H1 (cell line): Measurements from ENCODE around the gene UVSSA. TPM values are rescaled to one million over a fixed set of nuclear protein-coding genes. Genes with fewer than 3 reads are reported as not detected.

Experiments
- CTCF ChIA-PET: fragments of 300-600 bp; sonication (Branson Sonifier 250); formaldehyde crosslinking; loops from one replicate; lab custom pipeline; 2021; ENCODE audit not compliant: partially characterized antibody; lab: Charles Lee
- POLR2A ChIA-PET: fragments of 300-600 bp; sonication (Branson Sonifier 250); formaldehyde crosslinking; loops from one replicate; lab custom pipeline; 2021; ENCODE audit warnings: inconsistent platforms; ENCODE audit not compliant: partially characterized antibody; lab: Charles Lee
- DNase-seq, 2 experiments: peaks; one replicate each; pipeline versions ENCODE4 v3.0.0 to v3.0.0-alpha.2; 2010 to 2022; ENCODE audit warnings: low spot score in 2 of 2, low read depth in 1 of 2, mixed read lengths in 1 of 2
- FAIRE-seq: peaks from 2 replicates; lab custom pipeline; 2011; peaks lifted over from hg19 to GRCh38; lab: Jason Lieb, UNC
- H2AFZ ChIP-seq: 2 replicates; pipeline ENCODE4 v1.8.1; 2012; ENCODE audit warnings: low read length, inconsistent platforms
- H2AK5ac ChIP-seq: 2 replicates; pipeline ENCODE4 v1.6.1; 2013; ENCODE audit warnings: low read depth, low read length
- H2BK120ac ChIP-seq: replicated peaks from 2 replicates; pipeline ENCODE3; 2013; ENCODE audit warnings: low read depth, low read length, inconsistent platforms
- H2BK12ac ChIP-seq: 2 replicates; pipeline ENCODE4 v1.6.1; 2013; ENCODE audit warnings: low read depth, low read length
- H2BK15ac ChIP-seq: 2 replicates; pipeline ENCODE4 v1.6.1; 2013; ENCODE audit warnings: low read length
- H2BK20ac ChIP-seq: 2 replicates; pipeline ENCODE4 v1.6.1; 2013; ENCODE audit warnings: low read length
- H2BK5ac ChIP-seq: 2 replicates; pipeline ENCODE4 v1.6.1; 2013; ENCODE audit warnings: low read depth, low read length
- H3K14ac ChIP-seq: 2 replicates; pipeline ENCODE4 v1.6.1; 2013; ENCODE audit warnings: inconsistent platforms; ENCODE audit not compliant: insufficient read length
- H3K18ac ChIP-seq: 2 replicates; pipeline ENCODE4 v1.6.1; 2013; ENCODE audit warnings: low read length; ENCODE audit errors: extremely low read depth
- H3K23ac ChIP-seq: 2 replicates; pipeline ENCODE4 v1.6.1; 2013; ENCODE audit warnings: inconsistent platforms; ENCODE audit not compliant: insufficient read length
- H3K23me2 ChIP-seq: 2 replicates; pipeline ENCODE4 v1.6.1; 2013; ENCODE audit warnings: low read depth, low read length
- H3K27ac ChIP-seq: 2 replicates; pipeline ENCODE4 v1.6.1; 2011; ENCODE audit warnings: low read depth, low read length, inconsistent platforms
- H3K27me3 ChIP-seq, 4 experiments: replicated peaks in 1 of 4; 1 replicate in 1 of 4; 2 replicates in 3 of 4; pipeline versions ENCODE4 v1.6.1 to v1.8.1; 2011 to 2013; ENCODE audit warnings: low read length in 3 of 4, mild to moderate bottlenecking in 3 of 4, inconsistent platforms in 2 of 4, mixed read lengths in 2 of 4, moderate library complexity in 1 of 4; ENCODE audit not compliant: control insufficient read depth in 3 of 4, insufficient read depth in 3 of 4; ENCODE audit errors: extremely low read depth in 1 of 4
- H3K36me3 ChIP-seq, 4 experiments: 2 replicates each; pipeline versions ENCODE4 v1.6.1 to v1.8.1; 2011 to 2013; ENCODE audit warnings: mild to moderate bottlenecking in 4 of 4, low read length in 3 of 4, moderate library complexity in 2 of 4, control low read depth in 1 of 4, inconsistent platforms in 1 of 4; ENCODE audit not compliant: insufficient read depth in 4 of 4, control insufficient read depth in 2 of 4
- H3K4ac ChIP-seq: replicated peaks from 2 replicates; pipeline ENCODE3; 2013; ENCODE audit warnings: low read length, low read depth, mixed read lengths, inconsistent platforms; ENCODE audit not compliant: insufficient read length
- H3K4me1 ChIP-seq, 4 experiments: replicated peaks in 1 of 4; 1 replicate in 1 of 4; 2 replicates in 3 of 4; pipeline versions ENCODE4 v1.6.1 to v1.8.1; 2011 to 2013; ENCODE audit warnings: low read length in 3 of 4, inconsistent platforms in 2 of 4, mixed read lengths in 1 of 4; ENCODE audit not compliant: insufficient read depth in 4 of 4, control insufficient read depth in 3 of 4
- H3K4me2 ChIP-seq, 2 experiments: 2 replicates each; pipeline versions ENCODE4 v1.6.1 to v1.8.1; 2011 to 2013; ENCODE audit warnings: low read depth in 2 of 2, low read length in 2 of 2, control low read depth in 1 of 2, inconsistent platforms in 1 of 2, mild to moderate bottlenecking in 1 of 2; ENCODE audit not compliant: insufficient read depth in 1 of 2
- H3K4me3 ChIP-seq, 4 experiments: fragments of 200-600, 300-600 bp in 1 of 4; sonication (generic), shearing (Covaris generic), sonication (Bioruptor Twin) in 1 of 4; 2 replicates each; pipeline versions ENCODE4 v1.5.1 to v1.8.1; 2011 to 2016; ENCODE audit warnings: low read length in 4 of 4, low read depth in 3 of 4, control low read depth in 2 of 4, inconsistent platforms in 2 of 4, mild to moderate bottlenecking in 2 of 4, mixed read lengths in 1 of 4, moderate library complexity in 1 of 4; ENCODE audit not compliant: insufficient read depth in 2 of 4; ENCODE audit errors: extremely low read depth in 1 of 4
- H3K56ac ChIP-seq: replicated peaks from 2 replicates; pipeline ENCODE3; 2013; ENCODE audit warnings: low read depth, mild to moderate bottlenecking, mixed read lengths, low read length, inconsistent platforms; ENCODE audit not compliant: insufficient read length
- H3K79me1 ChIP-seq: 2 replicates; pipeline ENCODE4 v1.6.1; 2013; ENCODE audit warnings: low read depth, low read length, control low read depth
- H3K79me2 ChIP-seq, 2 experiments: 2 replicates each; pipeline versions ENCODE4 v1.6.1 to v1.8.1; 2012 to 2013; ENCODE audit warnings: low read length in 2 of 2, mild to moderate bottlenecking in 2 of 2, inconsistent platforms in 1 of 2; ENCODE audit not compliant: insufficient read depth in 2 of 2, control insufficient read depth in 1 of 2
- H3K9ac ChIP-seq, 4 experiments: replicated peaks in 1 of 4; 1 replicate in 1 of 4; 2 replicates in 3 of 4; pipeline versions ENCODE4 v1.6.1 to v1.8.1; 2011 to 2013; ENCODE audit warnings: low read depth in 3 of 4, low read length in 3 of 4, control low read depth in 2 of 4, mild to moderate bottlenecking in 2 of 4, moderate library complexity in 2 of 4, inconsistent platforms in 1 of 4; ENCODE audit errors: extremely low read depth in 1 of 4
- H3K9me3 ChIP-seq, 2 experiments: 2 replicates each; pipeline versions ENCODE4 v1.6.1 to v1.8.1; 2012 to 2013; ENCODE audit warnings: mild to moderate bottlenecking in 2 of 2, moderate library complexity in 2 of 2, control low read depth in 1 of 2, inconsistent platforms in 1 of 2, low read depth in 1 of 2, low read length in 1 of 2, mixed read lengths in 1 of 2; ENCODE audit not compliant: insufficient read depth in 2 of 2
- H4K20me1 ChIP-seq, 2 experiments: replicated peaks in 1 of 2; 2 replicates each; pipeline versions ENCODE3 to v1.8.1; 2011 to 2013; ENCODE audit warnings: inconsistent platforms in 2 of 2, low read length in 2 of 2, mild to moderate bottlenecking in 1 of 2; ENCODE audit not compliant: insufficient read depth in 2 of 2, control insufficient read depth in 1 of 2
- H4K5ac ChIP-seq: 2 replicates; pipeline ENCODE4 v1.6.1; 2013; ENCODE audit warnings: low read length, low read depth, mixed read lengths, inconsistent platforms; ENCODE audit not compliant: insufficient read length
- H4K8ac ChIP-seq: 2 replicates; pipeline ENCODE4 v1.8.0; 2013; ENCODE audit warnings: mild to moderate bottlenecking, moderate library complexity, low read length, inconsistent platforms; ENCODE audit not compliant: insufficient read depth; ENCODE audit errors: extremely low read depth
- H4K91ac ChIP-seq: replicated peaks from 2 replicates; pipeline ENCODE3; 2013; ENCODE audit warnings: low read length, mixed read lengths, inconsistent platforms; ENCODE audit not compliant: insufficient read length
- ASH2L ChIP-seq: fragments of 200-600, 300-600 bp; sonication (generic); IDR thresholded peaks from one replicate; pipeline ENCODE4 v1.7.1; 2017; ENCODE audit warnings: low read length
- E2F6 ChIP-seq: IDR thresholded peaks from 2 replicates; pipeline ENCODE4 v1.6.1; 2012; ENCODE audit warnings: inconsistent platforms
- EGR1 ChIP-seq: IDR thresholded peaks from 2 replicates; pipeline ENCODE4 v1.6.1; 2011; ENCODE audit warnings: low read depth, low read length, borderline replicate concordance
- GTF2F1 ChIP-seq: IDR thresholded peaks from 2 replicates; pipeline ENCODE4 v1.6.1; 2012; ENCODE audit warnings: low read depth, low read length, improper control_type of control experiment, borderline replicate concordance
- MAFK ChIP-seq: IDR thresholded peaks from 2 replicates; pipeline ENCODE4 v1.6.1; 2012; ENCODE audit warnings: low read depth, mild to moderate bottlenecking, improper control_type of control experiment, low read length
- SIN3A ChIP-seq, 2 experiments: IDR thresholded peaks in 1 of 2; conservative IDR thresholded peaks in 1 of 2; 2 replicates each; pipeline ENCODE4 v1.6.1; 2011 to 2012; ENCODE audit warnings: low read length in 2 of 2, improper control_type of control experiment in 1 of 2, low read depth in 1 of 2, mild to moderate bottlenecking in 1 of 2
- SP1 ChIP-seq: IDR thresholded peaks from 2 replicates; pipeline ENCODE4 v1.6.1; 2011; ENCODE audit warnings: low read depth, low read length
- TCF12 ChIP-seq: IDR thresholded peaks from 2 replicates; pipeline ENCODE4 v1.6.1; 2011; ENCODE audit warnings: low read depth, mild to moderate bottlenecking, low read length
- USF2 ChIP-seq: IDR thresholded peaks from 2 replicates; pipeline ENCODE4 v1.6.1; 2011; ENCODE audit warnings: low read length, improper control_type of control experiment
- WGBS, 2 experiments: shearing (Covaris generic) in 1 of 2; methylation state at CpG; one replicate each; pipeline versions ENCODE4 v1.1.6 to v1.1.7; 2013 to 2015; ENCODE audit warnings: low lambda C conversion rate in 2 of 2, mixed read lengths in 2 of 2, inconsistent platforms in 1 of 2, low coverage in 1 of 2, missing lambda C conversion rate in 1 of 2; ENCODE audit not compliant: insufficient replicate concordance in 2 of 2, insufficient coverage in 1 of 2, insufficient read length in 1 of 2; ENCODE audit errors: extremely low coverage in 1 of 2, missing lambda C conversion rate in 1 of 2; 5-methylcytosine and 5-hydroxymethylcytosine counted together
- polyA plus RNA-seq, 7 experiments: library from polyadenylated mRNA; depleted of rRNA in 3 of 7; stranded (reverse) in 5 of 7; unstranded in 2 of 7; fragments of >200 nt in 5 of 7; fragments of 200-250 nt in 2 of 7; gene quantifications; 1 replicate in 5 of 7; 2 replicates in 1 of 7; 4 replicates in 1 of 7; pipeline versions ENCODE4 v1.2.1 to v1.2.3, GENCODE V29; 2011 to 2013; ENCODE audit warnings: missing spikeins in 2 of 7, mixed read lengths in 2 of 7
- total RNA-seq: library from RNA; stranded (reverse); fragmentation: NEBNext Ultra II Directional; extraction: Animal tissue kit (Norgen Biotek cat#: 25700); gene quantifications from 2 replicates; pipeline ENCODE4 v1.2.1, GENCODE V29; 2021

The UVSSA gene
- total and polyA plus RNA-seq, 2 of the 8 experiments (the other 6 are each of a cell fraction or from before 2014, with no cell fraction given): 14.5 to 19.4 TPM

DNA sequence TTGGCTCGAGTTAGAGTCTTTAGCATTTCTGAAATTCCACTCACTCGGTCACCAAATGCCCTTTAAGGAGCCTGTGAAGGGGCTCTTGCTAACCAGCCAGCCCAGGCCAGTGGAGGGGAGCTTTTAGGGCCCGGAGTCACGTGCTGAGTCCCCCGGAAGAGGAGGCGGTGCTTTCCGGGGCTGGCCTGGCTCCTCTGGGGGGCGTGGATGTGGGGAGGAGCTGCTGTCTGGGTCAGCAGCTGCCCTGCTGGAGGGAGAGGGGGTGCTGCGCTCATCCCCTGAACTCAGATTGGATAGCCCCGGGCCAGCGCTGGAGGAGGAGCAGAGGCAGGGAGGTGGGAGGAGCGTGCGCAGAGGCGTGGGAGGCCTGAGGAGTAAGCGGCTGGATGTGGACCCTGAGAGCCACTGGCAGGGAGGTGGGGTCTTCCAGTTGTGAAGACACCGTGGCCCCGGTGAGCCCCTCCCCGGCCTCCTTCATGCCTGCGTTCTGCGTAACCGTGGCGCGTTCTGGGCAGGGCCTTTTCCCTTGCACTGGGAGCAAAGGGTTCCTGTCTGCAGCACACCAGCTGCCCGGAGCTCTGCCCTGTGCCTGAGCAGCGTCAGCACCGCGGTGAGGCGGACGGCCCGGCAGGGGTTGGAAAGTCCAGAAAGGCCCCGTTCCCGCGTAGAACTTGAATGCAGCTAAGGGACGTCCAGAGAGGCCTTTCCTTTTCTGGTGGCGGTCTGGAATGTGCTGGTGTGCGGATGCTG is 37.6 kb upstream of the UVSSA start:
- Histone ChIP-seq H3K14ac (no peak overlapping the region), H3K56ac (no peak overlapping the region), H4K8ac (no peak overlapping the region), H3K23me2 (peaks cover 3% of the 10 kb centered on the region; the same call in 1 of the 2 replicates), H3K27me3 (no peaks in the 10 kb centered on the region), H2AFZ (no peak overlapping the region), H3K36me3 (peaks cover 9 to 22% (median 15%) of the 10 kb centered on the region in 4 experiments), H2BK120ac (no peak overlapping the region), H3K4me3 (peak overlapping the region; percentile 5 to 51 (median 45); a peak in 7 of 8 replicates), H3K79me2 (peaks cover 7 to 84% of the 10 kb centered on the region in 2 experiments; a peak in 3 of 4 replicates), H3K9me3 (no peaks in the 10 kb centered on the region), H3K18ac (peak overlapping the region; percentile 71; the same call in 1 of the 2 replicates), H4K91ac (no peak overlapping the region), H4K5ac (no peak overlapping the region), H3K4me1 (peaks cover 2 to 11% (median 3%) of the 10 kb centered on the region in 4 experiments; a peak in 4 of 7 replicates), H2BK20ac (no peak overlapping the region), H3K23ac (no peak overlapping the region), H3K4me2 (peak overlapping the region; percentile 66 to 67), H3K79me1 (peaks cover 39% of the 10 kb centered on the region), H4K20me1 (peaks cover 23 to 46% of the 10 kb centered on the region in 2 experiments), H2BK12ac (0 out of 2 replicates have a peak overlapping the region, but pooled peaks have one; percentile 90), H3K4ac (peak overlapping the region; percentile 46), H3K9ac (peak overlapping the region; percentile 40 to 50 (median 46); a peak in 6 of 7 replicates), H2AK5ac (peak overlapping the region; percentile 60; the same call in 1 of the 2 replicates), H3K27ac (peak overlapping the region; percentile 77), H2BK5ac (peak overlapping the region; percentile 73; the same call in 1 of the 2 replicates), H2BK15ac (no peak overlapping the region)
- POLR2A ChIA-PET: interaction anchor here (1.0 to 2.0 kb wide), 9 partner anchors 9 to 62 kb away, joined by 3 to 13 read pairs (median 6); partner anchors contain the start of genes MAEA and UVSSA
- peak; percentile 75 for FAIRE-seq
- WGBS, 2 experiments: 21% methylated on average over 36 of the region's 36 CpGs; no CpG with 5 or more reads in 1 of the 2 experiments
- DNase-seq: peak; percentile 88 to 89
- CTCF ChIA-PET: interaction anchor here (0.6 to 2.3 kb wide), 10 partner anchors 9 to 333 kb away, joined by 3 to 10 read pairs (median 4); no protein-coding TSS in a partner anchor
- TF ChIP-seq MAFK (no peak), SP1 (0 out of 2 replicates have a peak, but pooled peaks have one; percentile 49), TCF12 (0 out of 2 replicates have a peak, but pooled peaks have one; percentile 38), EGR1 (peak; percentile 82), GTF2F1 (no peak), E2F6 (no peak; the same call in 1 of the 2 replicates), USF2 (peak; percentile 93), ASH2L (peak; percentile 22), SIN3A (conservative IDR thresholded peaks at IDR 0.05 in 1 of 2, IDR thresholded peaks at IDR 0.05 in 1 of 2; ENCODE audit: low read depth in 1 of 2, low read length in 2 of 2) (no peak)
